Measurements from ENCODE around the gene ZNF318. TPM values are rescaled to one million over a fixed set of nuclear protein-coding genes. Genes with fewer than 3 reads are reported as not detected.
"Not testable (repeated sequence)": the region's sequence is repeated elsewhere in the genome, so short reads cannot be mapped to it uniquely, and the experiment has no call there.

The ZNF318 gene
- total RNA-seq, 1 donor from 2014 or later = 14.7 TPM

- no peak for DNase-seq (ENCODE audit: low spot score)
Observed at GRCh38 chr6:43339168-43339567, 30.3 kb downstream of the ZNF318 start.

GRCh38 chr6:43338243-43338642, 31.2 kb downstream of the ZNF318 start:
- DNase-seq (ENCODE audit: low spot score) = no peak

- no peak for DNase-seq (ENCODE audit: low spot score)
Observed at GRCh38 chr6:43336382-43336781, 33.1 kb downstream of the ZNF318 start.

- DNase-seq (ENCODE audit: low spot score) = no peak
Observed at GRCh38 chr6:43335469-43335868, 34.0 kb downstream of the ZNF318 start.

GRCh38 chr6:43334466-43335095, 34.9 kb downstream of the ZNF318 start:
- no peak for DNase-seq (ENCODE audit: low spot score)

GRCh38 chr6:43331891-43332290, 37.6 kb downstream of the ZNF318 start:
- DNase-seq (ENCODE audit: low spot score) = no peak

GRCh38 chr6:43331470-43331869, 38.0 kb downstream of the ZNF318 start:
- no peak for DNase-seq (ENCODE audit: low spot score)

GRCh38 chr6:43328528-43328927, 40.9 kb downstream of the ZNF318 start:
- DNase-seq (ENCODE audit: low spot score) = no peak

- no peak for DNase-seq (ENCODE audit: low spot score)
Observed at GRCh38 chr6:43325876-43326275, 43.6 kb downstream of the ZNF318 start.

- DNase-seq (ENCODE audit: low spot score) = no peak
Observed at GRCh38 chr6:43318011-43318410, 51.4 kb downstream of the ZNF318 start.

GRCh38 chr6:43313813-43314212, 55.6 kb downstream of the ZNF318 start:
- DNase-seq (ENCODE audit: low spot score) = no peak

- no peak for DNase-seq (ENCODE audit: low spot score)
Observed at GRCh38 chr6:43311666-43312065, 57.8 kb downstream of the ZNF318 start.

- DNase-seq (ENCODE audit: low spot score) = no peak
Observed at GRCh38 chr6:43310624-43311023, 58.8 kb downstream of the ZNF318 start.

GRCh38 chr6:43310134-43310533, 59.3 kb downstream of the ZNF318 start:
- DNase-seq (ENCODE audit: low spot score) = no peak

GRCh38 chr6:43308990-43309477, 60.4 kb downstream of the ZNF318 start:
- no peak for DNase-seq (ENCODE audit: low spot score)

GRCh38 chr6:43308101-43308989, 61.1 kb downstream of the ZNF318 start, which contains the start of gene CRIP3:
Gene CRIP3 (minus strand): TSS chr6:43308826. CDS start chr6:43308792, 34 bp downstream.
- no peak for DNase-seq (ENCODE audit: low spot score)

GRCh38 chr6:43307451-43308100, 61.9 kb downstream of the ZNF318 start:
- DNase-seq (ENCODE audit: low spot score) = no peak

GRCh38 chr6:43306086-43306485, 63.4 kb downstream of the ZNF318 start:
- no peak for DNase-seq (ENCODE audit: low spot score)

GRCh38 chr6:43304882-43305281, 64.6 kb downstream of the ZNF318 start:
- no peak for DNase-seq (ENCODE audit: low spot score)

- no peak for DNase-seq (ENCODE audit: low spot score)
Observed at GRCh38 chr6:43304361-43304760, 65.1 kb downstream of the ZNF318 start.

GRCh38 chr6:43303751-43304331, 65.6 kb downstream of the ZNF318 start:
- DNase-seq (ENCODE audit: low spot score) = no peak

- not testable (repeated sequence) for DNase-seq (ENCODE audit: low spot score)
Observed at GRCh38 chr6:43303006-43303405, 66.4 kb downstream of the ZNF318 start.

Data from ureter (tissue), 1 donor.